GM23338 (cell line): ENCODE data around the gene PPP1R16B.

Experiments used
- CREB1 ChIP-seq: fragments of 250-450 bp; sonication (Bioruptor Pico); IDR thresholded peaks from 2 replicates; pipeline ENCODE4 v1.5.0; 2020; ENCODE audit warnings: low read depth, mild to moderate bottlenecking, moderate library complexity
- CTCF ChIP-seq, 2 experiments: fragments of 200-600 bp in 1 of 2; sonication (generic) in 1 of 2; conservative IDR thresholded peaks; 2 replicates each; pipeline versions ENCODE4 v1.5.1 to v1.6.1; 2016 to 2017; ENCODE audit warnings: antibody characterized with exemption in 2 of 2, low read depth in 2 of 2, mild to moderate bottlenecking in 2 of 2, moderate library complexity in 1 of 2
- EZH2phosphoT487 ChIP-seq: fragments of 200-600 bp; sonication (generic); IDR thresholded peaks from one replicate; pipeline ENCODE4 v1.8.1; 2018; ENCODE audit warnings: antibody characterized with exemption; ENCODE audit not compliant: unreplicated experiment
- JUNB ChIP-seq: IDR thresholded peaks from one replicate; pipeline ENCODE4 v1.6.1; 2016; ENCODE audit warnings: antibody characterized with exemption; ENCODE audit not compliant: unreplicated experiment
- NANOG ChIP-seq: IDR thresholded peaks from 2 replicates; pipeline ENCODE4 v1.6.1; 2016; ENCODE audit warnings: antibody characterized with exemption, borderline replicate concordance
- POLR2AphosphoS5 ChIP-seq: IDR thresholded peaks from 2 replicates; pipeline ENCODE4 v1.6.1; 2016; ENCODE audit warnings: antibody characterized with exemption, low read depth
- REST ChIP-seq: IDR thresholded peaks from one replicate; pipeline ENCODE4 v1.6.1; 2018; ENCODE audit warnings: antibody characterized with exemption; ENCODE audit not compliant: unreplicated experiment

GRCh38 chr20:38931984-38932383 lies 126.5 kb downstream of the PPP1R16B start:
- TF ChIP-seq JUNB (no peak), REST (no peak), CTCF (conservative IDR thresholded peaks at IDR 0.05; ENCODE audit: low read depth in 2 of 2) (no peak), CREB1 (CRISPR knock-in tag) (no peak), POLR2AphosphoS5 (no peak), EZH2phosphoT487 (no peak), NANOG (no peak)
